ENCODE data around the gene CIAO1. TPM values are rescaled to one million over a fixed set of nuclear protein-coding genes. Genes with fewer than 3 reads are reported as not detected.

Gene CIAO1
- total and polyA plus RNA-seq, 2 of the 8 experiments (the other 6 are each of a cell fraction or from before 2014, with no cell fraction given): 63.7 to 99.2 TPM

DNA sequence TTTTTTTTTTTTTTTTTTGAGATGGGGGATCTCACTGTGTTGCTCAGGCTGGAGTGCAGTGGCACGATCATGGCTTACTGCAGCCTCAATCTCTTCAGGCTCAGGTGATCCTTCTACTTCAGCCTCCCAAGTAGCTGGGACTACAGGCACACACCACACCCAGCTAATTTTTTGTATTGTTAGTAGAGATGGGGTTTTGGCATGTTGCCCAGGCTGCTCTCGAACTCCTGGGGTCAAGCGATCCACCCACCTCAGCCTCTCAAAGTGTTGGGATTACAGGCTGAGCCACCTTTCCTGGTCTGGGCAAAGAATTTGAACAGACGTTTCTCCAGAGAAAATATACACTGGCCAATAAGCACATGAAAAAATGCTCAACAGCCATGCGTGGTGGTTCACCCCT lies 42.2 kb downstream of the CIAO1 start:
- peaks cover 0 to 19% of the 10 kb centered on the region in 2 experiments; a peak in 2 of 4 replicates for H3K79me2 ChIP-seq (ENCODE audit: control insufficient read depth in 1 of 2, insufficient read depth in 2 of 2, low read length in 2 of 2)

More for the DNA sequence above, 42.2 kb downstream of the CIAO1 start:
- H3K79me1 ChIP-seq (ENCODE audit: low read depth, low read length): no peaks in the 10 kb centered on the region
- H3K4me1 ChIP-seq (replicated peaks in 1 of 4; ENCODE audit: control insufficient read depth in 3 of 4, insufficient read depth in 4 of 4, low read length in 3 of 4): peaks cover 0 to 13% (median 4%) of the 10 kb centered on the region in 4 experiments; a peak in 4 of 7 replicates
- no peak overlapping the region for H3K18ac ChIP-seq (ENCODE audit: extremely low read depth, low read length)
- no peak overlapping the region for H2BK15ac ChIP-seq (ENCODE audit: low read length)
- WGBS, 2 experiments (ENCODE audit: extremely low coverage in 1 of 2, insufficient coverage in 1 of 2, insufficient read length in 1 of 2, insufficient replicate concordance in 2 of 2, low coverage in 1 of 2, low lambda C conversion rate in 2 of 2, missing lambda C conversion rate in 1 of 2): 70% methylated on average over 4 of the region's 5 CpGs; no CpG with 5 or more reads in 1 of the 2 experiments
- no peak overlapping the region for H3K27ac ChIP-seq (ENCODE audit: low read depth, low read length)
- no peaks in the 10 kb centered on the region for H4K20me1 ChIP-seq (replicated peaks in 1 of 2; ENCODE audit: control insufficient read depth in 1 of 2, insufficient read depth in 2 of 2, low read length in 2 of 2)
- H3K23me2 ChIP-seq (ENCODE audit: low read depth, low read length): no peaks in the 10 kb centered on the region
- CTCF ChIA-PET (ENCODE audit: partially characterized antibody): interaction anchor here (0.6 kb wide), 1 partner anchor 14 kb away, joined by 3 read pairs; no protein-coding TSS in a partner anchor
- no peak overlapping the region for H3K4me3 ChIP-seq (ENCODE audit: extremely low read depth in 1 of 4, insufficient read depth in 2 of 4, low read depth in 3 of 4, low read length in 4 of 4)
- H4K5ac ChIP-seq (ENCODE audit: insufficient read length, low read depth, low read length): no peak overlapping the region
- no peaks in the 10 kb centered on the region for H3K9me3 ChIP-seq (ENCODE audit: insufficient read depth in 2 of 2, low read depth in 1 of 2, low read length in 1 of 2)
- no peak overlapping the region for H4K91ac ChIP-seq (replicated peaks; ENCODE audit: insufficient read length, low read length)
- no peak overlapping the region for H2AK5ac ChIP-seq (ENCODE audit: low read depth, low read length)
- no peak overlapping the region for H2BK20ac ChIP-seq (ENCODE audit: low read length)
- no peak overlapping the region for H2BK5ac ChIP-seq (ENCODE audit: low read depth, low read length)
- H2AFZ ChIP-seq (ENCODE audit: low read length): no peak overlapping the region
- H3K36me3 ChIP-seq (ENCODE audit: control insufficient read depth in 2 of 4, insufficient read depth in 4 of 4, low read length in 3 of 4): peaks cover 0 to 5% (median 3%) of the 10 kb centered on the region in 4 experiments; a peak in 7 of 8 replicates
- POLR2A ChIA-PET (ENCODE audit: partially characterized antibody): interaction anchor here (0.7 to 1.7 kb wide), 2 partner anchors 16 to 28 kb away, joined by 3 to 4 read pairs; partner anchors contain the start of genes ITPRIPL1 and NCAPH
- no peak overlapping the region for H3K56ac ChIP-seq (replicated peaks; ENCODE audit: insufficient read length, low read depth, low read length)
- H3K14ac ChIP-seq (ENCODE audit: insufficient read length): no peak overlapping the region
- no peaks in the 10 kb centered on the region for H3K27me3 ChIP-seq (replicated peaks in 1 of 4; ENCODE audit: control insufficient read depth in 3 of 4, extremely low read depth in 1 of 4, insufficient read depth in 3 of 4, low read length in 3 of 4)
- H2BK120ac ChIP-seq (replicated peaks; ENCODE audit: low read depth, low read length): no peak overlapping the region
- no peak overlapping the region for H3K23ac ChIP-seq (ENCODE audit: insufficient read length)
- H2BK12ac ChIP-seq (ENCODE audit: low read depth, low read length): no peak overlapping the region
- H4K8ac ChIP-seq (ENCODE audit: extremely low read depth, insufficient read depth, low read length): no peak overlapping the region
- DNase-seq (ENCODE audit: low read depth in 1 of 2, low spot score in 2 of 2): no peak
- H3K4ac ChIP-seq (replicated peaks; ENCODE audit: insufficient read length, low read depth, low read length): no peak overlapping the region
- no peak overlapping the region for H3K9ac ChIP-seq (replicated peaks in 1 of 4; ENCODE audit: extremely low read depth in 1 of 4, low read depth in 3 of 4, low read length in 3 of 4)
- FAIRE-seq: no peak
- no peak overlapping the region for H3K4me2 ChIP-seq (ENCODE audit: insufficient read depth in 1 of 2, low read depth in 2 of 2, low read length in 2 of 2)
- no peak for TF ChIP-seq BACH1 (IDR thresholded peaks at IDR 0.05; ENCODE audit: low read length)
- no peak for TF ChIP-seq HDAC6 (IDR thresholded peaks at IDR 0.05; ENCODE audit: low read depth, low read length)
- no peak for TF ChIP-seq JUND (IDR thresholded peaks at IDR 0.05; ENCODE audit: low read length)

Data from H1 (cell line).